ENCODE results near the gene C20orf173. TPM values are rescaled to one million over a fixed set of nuclear protein-coding genes. Genes with fewer than 3 reads are reported as not detected.
"Not testable (repeated sequence)": the region's sequence is repeated elsewhere in the genome, so short reads cannot be mapped to it uniquely, and the experiment has no call there.

Gene C20orf173
- total RNA-seq, 1 donor from 2014 or later = not detected

DNA sequence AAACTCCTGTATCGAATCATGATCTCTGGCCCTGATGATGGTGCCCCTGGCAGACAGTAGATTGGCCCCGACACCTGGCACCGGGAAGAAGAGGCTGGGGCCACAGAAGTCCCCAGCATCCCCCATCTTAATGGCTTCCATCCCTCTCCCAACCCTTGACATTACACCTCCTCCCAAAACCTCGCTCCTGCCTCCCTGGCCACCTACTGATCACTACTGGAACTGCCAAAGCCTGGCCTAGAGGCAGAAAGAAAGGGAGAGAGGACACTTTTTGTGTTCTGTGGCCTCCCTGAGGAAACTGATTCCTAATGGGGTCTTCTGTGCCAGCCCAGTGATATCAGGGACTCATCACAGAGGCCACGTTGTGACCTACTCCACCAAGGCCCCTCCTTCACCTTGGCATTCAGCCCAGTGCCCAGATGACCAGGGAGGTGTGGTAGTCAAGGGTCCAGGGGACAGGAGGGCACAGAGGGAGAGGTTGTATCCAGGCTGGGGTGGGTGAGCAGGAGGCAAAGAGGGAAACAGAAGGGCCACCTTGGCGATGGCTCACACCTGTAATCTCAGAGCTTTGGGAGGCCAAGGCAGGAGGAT, 6.1 kb downstream of the C20orf173 start:
- no peaks in the 10 kb centered on the region for H3K27me3 Mint-ChIP-seq
- no peaks in the 10 kb centered on the region for H3K4me1 Mint-ChIP-seq (ENCODE audit: low read depth)
- DNase-seq (ENCODE audit: low spot score, unreplicated experiment) = no peak
- H3K9me3 Mint-ChIP-seq (ENCODE audit: low read depth) = no peaks in the 10 kb centered on the region
- H3K36me3 Mint-ChIP-seq (ENCODE audit: insufficient read depth) = no peaks in the 10 kb centered on the region
- peak; percentile 49 for TF ChIP-seq CTCF (IDR thresholded peaks at IDR 0.05; ENCODE audit: unreplicated experiment)
- no peak overlapping the region for H3K4me3 Mint-ChIP-seq (ENCODE audit: low read depth)
- no peak overlapping the region for H3K27ac Mint-ChIP-seq

- no peak for TF ChIP-seq CTCF (IDR thresholded peaks at IDR 0.05; ENCODE audit: unreplicated experiment)
- Mint-ChIP-seq H3K4me3 (ENCODE audit: low read depth) (no peak overlapping the region), H3K36me3 (ENCODE audit: insufficient read depth) (no peaks in the 10 kb centered on the region), H3K27me3 (no peaks in the 10 kb centered on the region), H3K9me3 (ENCODE audit: low read depth) (no peaks in the 10 kb centered on the region), H3K27ac (no peak overlapping the region), H3K4me1 (ENCODE audit: low read depth) (peaks cover 3% of the 10 kb centered on the region)
- no peak for DNase-seq (ENCODE audit: low spot score, unreplicated experiment)
Measured at GRCh38 chr20:35518955-35519354, 10.5 kb downstream of the C20orf173 start.

DNA sequence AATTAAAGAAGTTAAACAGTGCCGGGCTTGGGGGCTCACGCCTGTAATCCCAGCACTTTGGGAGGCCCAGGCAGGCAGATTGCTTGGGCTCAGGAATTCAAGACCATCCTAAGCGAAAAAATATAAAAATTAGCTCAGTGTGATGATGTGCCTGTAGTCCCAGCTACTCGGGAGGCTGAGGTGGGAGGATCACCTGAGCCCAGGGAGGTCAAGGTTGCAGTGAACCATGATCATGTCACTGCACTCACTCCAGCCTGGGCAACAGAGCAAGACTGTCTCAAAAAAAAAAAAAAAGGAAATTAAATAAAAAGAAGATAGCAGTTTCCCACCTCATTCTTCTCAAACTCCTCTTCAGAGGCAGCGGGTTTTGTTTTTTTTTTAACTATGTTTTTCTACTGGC, 11.7 kb downstream of the C20orf173 start:
- H3K27ac Mint-ChIP-seq; H3K4me3 Mint-ChIP-seq (ENCODE audit: low read depth); DNase-seq (ENCODE audit: low spot score, unreplicated experiment): not testable (repeated sequence)

GRCh38 chr20:35517125-35517524, 12.3 kb downstream of the C20orf173 start:
- no peak for DNase-seq (ENCODE audit: low spot score, unreplicated experiment)

More for the DNA sequence above, 11.7 kb downstream of the C20orf173 start:
- not testable (repeated sequence) for H3K9me3 Mint-ChIP-seq (ENCODE audit: low read depth); H3K4me1 Mint-ChIP-seq (ENCODE audit: low read depth); H3K36me3 Mint-ChIP-seq (ENCODE audit: insufficient read depth); H3K27me3 Mint-ChIP-seq

GRCh38 chr20:35515949-35516645, 13.4 kb downstream of the C20orf173 start:
- no peak overlapping the region for H3K4me3 Mint-ChIP-seq (ENCODE audit: low read depth)

More at GRCh38 chr20:35517125-35517524, 12.3 kb downstream of the C20orf173 start:
- TF ChIP-seq CTCF (IDR thresholded peaks at IDR 0.05; ENCODE audit: unreplicated experiment) = no peak
- H3K27ac Mint-ChIP-seq = no peak overlapping the region
- H3K27me3 Mint-ChIP-seq = no peaks in the 10 kb centered on the region
- H3K4me3 Mint-ChIP-seq (ENCODE audit: low read depth) = no peak overlapping the region
- H3K36me3 Mint-ChIP-seq (ENCODE audit: insufficient read depth) = no peaks in the 10 kb centered on the region
- peaks cover 3% of the 10 kb centered on the region for H3K4me1 Mint-ChIP-seq (ENCODE audit: low read depth)
- no peaks in the 10 kb centered on the region for H3K9me3 Mint-ChIP-seq (ENCODE audit: low read depth)

More at GRCh38 chr20:35515949-35516645, 13.4 kb downstream of the C20orf173 start:
- Mint-ChIP-seq H3K9me3 (ENCODE audit: low read depth) (no peaks in the 10 kb centered on the region), H3K27ac (no peak overlapping the region), H3K4me1 (ENCODE audit: low read depth) (peaks cover 3% of the 10 kb centered on the region), H3K27me3 (no peaks in the 10 kb centered on the region), H3K36me3 (ENCODE audit: insufficient read depth) (peaks cover 4% of the 10 kb centered on the region)
- TF ChIP-seq CTCF (IDR thresholded peaks at IDR 0.05; ENCODE audit: unreplicated experiment) = no peak
- no peak for DNase-seq (ENCODE audit: low spot score, unreplicated experiment)
